Naive thymus-derived CD8-positive, alpha-beta T cell (primary cell): Measurements from ENCODE around the gene PDILT. TPM values are rescaled to one million over a fixed set of nuclear protein-coding genes. Genes with fewer than 3 reads are reported as not detected.
"Not testable (repeated sequence)": the region's sequence is repeated elsewhere in the genome, so short reads cannot be mapped to it uniquely, and the experiment has no call there.

ENCODE experiments used
- ATAC-seq, 2 donors: fragments of 150-1000 bp; cut with Tn5 transposase in 1 of 2; sonication (Bioruptor Pico), chemical (Tn5 transposase) in 1 of 2; 1 replicate in 1 of 2; 2 replicates in 1 of 2; pipeline ENCODE4 v1.10.0; 2021; ENCODE audit warnings: mild to moderate bottlenecking in 2 of 2, moderate library complexity in 2 of 2
- POLR2A ChIA-PET: fragments of 350-600 bp; sonication (Branson Sonifier 250); formaldehyde crosslinking; loops from one replicate; lab custom pipeline; 2021; ENCODE audit warnings: antibody characterized with exemption; lab: Charles Lee
- DNase-seq, 10 donors: peaks; one replicate each; pipeline versions ENCODE4 v3.0.0 to v3.0.0-alpha.2; 2020 to 2022
- H3K27ac Mint-ChIP-seq, 10 donors: one replicate each; pipeline ENCODE4 v1.8.0; 2020 to 2022; ENCODE audit warnings: mild to moderate bottlenecking in 10 of 10, mixed read lengths in 10 of 10, moderate library complexity in 4 of 10, inconsistent platforms in 1 of 10
- H3K27me3 Mint-ChIP-seq, 5 donors: one replicate each; pipeline ENCODE4 v1.8.0; 2021 to 2022; ENCODE audit warnings: mixed read lengths in 5 of 5
- H3K36me3 Mint-ChIP-seq, 3 donors: one replicate each; pipeline ENCODE4 v1.8.0; 2020 to 2022; ENCODE audit warnings: mixed read lengths in 3 of 3, mild to moderate bottlenecking in 2 of 3, inconsistent platforms in 1 of 3
- H3K4me1 Mint-ChIP-seq, 4 donors: one replicate each; pipeline ENCODE4 v1.8.0; 2021 to 2022; ENCODE audit warnings: mixed read lengths in 4 of 4
- H3K4me3 Mint-ChIP-seq, 10 donors: one replicate each; pipeline ENCODE4 v1.8.0; 2020 to 2022; ENCODE audit warnings: mild to moderate bottlenecking in 10 of 10, mixed read lengths in 10 of 10, moderate library complexity in 6 of 10, inconsistent platforms in 1 of 10
- H3K9me3 Mint-ChIP-seq, 9 donors: one replicate each; pipeline ENCODE4 v1.8.0; 2020 to 2022; ENCODE audit warnings: mixed read lengths in 9 of 9, mild to moderate bottlenecking in 3 of 9, inconsistent platforms in 1 of 9, moderate library complexity in 1 of 9
- polyA plus RNA-seq, 3 donors: library from polyadenylated mRNA; unstranded; fragments of 300-500 nt; fragmentation: Illumina TruSeq; gene quantifications; one replicate each; pipeline ENCODE4 v1.2.3, GENCODE V29; 2021
- total RNA-seq, 8 experiments: library from RNA in 2 of 8; stranded (reverse) in 2 of 8; gene quantifications; one replicate each; pipeline ENCODE4 v1.2.3 and lab custom pipeline; 2021 to 2026

PDILT gene
- total and polyA plus RNA-seq, 5 experiments from 2014 or later = not detected

DNA sequence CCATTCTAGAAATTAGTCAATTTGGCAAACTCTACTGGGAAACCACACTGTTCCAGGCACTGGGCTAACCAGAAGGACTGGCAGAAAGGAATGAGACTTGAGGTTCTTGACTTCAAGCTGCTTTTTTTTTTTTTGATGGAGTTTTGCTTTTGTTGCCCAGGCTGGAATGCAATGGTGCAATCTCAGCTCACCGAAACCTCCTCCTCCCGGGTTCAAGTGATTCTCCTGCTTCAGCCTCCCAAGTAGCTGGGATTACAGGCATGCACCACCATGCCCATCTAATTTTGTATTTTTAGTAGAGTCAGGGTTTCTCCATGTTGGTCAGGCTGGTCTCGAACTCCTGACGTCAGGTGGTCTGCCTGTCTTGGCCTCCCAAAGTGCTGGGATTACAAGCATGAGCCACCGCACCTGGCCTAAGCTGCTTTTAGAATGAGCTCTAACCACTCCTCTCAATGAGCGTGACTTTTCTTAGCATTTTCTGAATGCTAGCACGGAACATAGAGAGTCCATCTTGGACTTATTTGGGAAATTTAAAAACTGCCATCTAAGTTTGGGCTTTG, 91.9 kb downstream of the PDILT start:
- peaks cover 0 to 19% (median 2%) of the 10 kb centered on the region in 5 donors for H3K27me3 Mint-ChIP-seq
- H3K4me1 Mint-ChIP-seq, POLR2A ChIA-PET, H3K36me3 Mint-ChIP-seq, H3K27ac Mint-ChIP-seq, ATAC-seq, H3K9me3 Mint-ChIP-seq, DNase-seq, H3K4me3 Mint-ChIP-seq: not testable (repeated sequence)

DNA sequence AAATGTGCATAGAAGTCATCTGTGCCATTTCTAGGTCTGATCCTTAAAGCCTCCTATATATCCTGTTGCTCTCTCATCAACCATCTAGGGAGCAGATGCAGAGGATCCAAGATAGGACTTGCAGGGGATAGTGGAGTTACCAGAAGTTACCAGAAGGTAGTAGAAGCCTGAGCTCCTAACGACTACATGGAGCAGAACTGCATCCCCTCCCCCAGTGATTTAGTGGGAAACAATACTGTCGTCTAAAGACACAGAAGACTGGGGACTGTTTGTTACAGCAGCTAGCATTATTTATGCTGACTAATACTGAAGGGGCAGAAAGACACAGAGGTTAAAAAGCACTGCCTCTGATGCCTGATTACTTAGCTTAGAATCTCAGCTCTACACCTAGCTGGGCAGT, 93.0 kb downstream of the PDILT start:
- POLR2A ChIA-PET = no interaction called here
- Mint-ChIP-seq H3K27ac (no peak overlapping the region), H3K36me3 (no peaks in the 10 kb centered on the region), H3K4me3 (no peak overlapping the region), H3K4me1 (no peaks in the 10 kb centered on the region), H3K9me3 (peaks cover 0 to 10% (median 0%) of the 10 kb centered on the region in 9 donors), H3K27me3 (peaks cover 0 to 20% (median 2%) of the 10 kb centered on the region in 5 donors)
- ATAC-seq (no peak), DNase-seq (no peak)

- no peak overlapping the region for H3K27ac Mint-ChIP-seq
- no peaks in the 10 kb centered on the region for H3K36me3 Mint-ChIP-seq
- peaks cover 0 to 10% (median under 1%) of the 10 kb centered on the region in 9 donors for H3K9me3 Mint-ChIP-seq
- H3K4me1 Mint-ChIP-seq = no peaks in the 10 kb centered on the region
- no peak overlapping the region for H3K4me3 Mint-ChIP-seq
- DNase-seq (no peak), ATAC-seq (no peak)
- peaks cover 0 to 23% (median 4%) of the 10 kb centered on the region in 5 donors for H3K27me3 Mint-ChIP-seq
- POLR2A ChIA-PET = no interaction called here
These were observed 93.8 kb downstream of the PDILT start for GRCh38 chr16:20310421-20311395.

GRCh38 chr16:20309786-20310185, 94.8 kb downstream of the PDILT start:
- peaks cover 0 to 31% (median 5%) of the 10 kb centered on the region in 5 donors for H3K27me3 Mint-ChIP-seq

More at GRCh38 chr16:20309786-20310185, 94.8 kb downstream of the PDILT start:
- Mint-ChIP-seq H3K27ac (no peak overlapping the region), H3K9me3 (peaks cover 0 to 10% (median 4%) of the 10 kb centered on the region in 9 donors), H3K4me1 (no peaks in the 10 kb centered on the region), H3K36me3 (no peaks in the 10 kb centered on the region), H3K4me3 (no peak overlapping the region)
- POLR2A ChIA-PET = no interaction called here
- ATAC-seq (no peak), DNase-seq (no peak)

Other genes starting within 250 kb of the PDILT start
- gene GP2, start 77.2 kb downstream of the PDILT start, total RNA-seq = not detected
- gene GP2, start 77.2 kb downstream of the PDILT start, polyA plus RNA-seq = not detected
- not detected for gene UMOD, start 52.0 kb downstream of the PDILT start, total RNA-seq
- not detected for gene UMOD, start 52.0 kb downstream of the PDILT start, polyA plus RNA-seq
- gene ACSM5, start 4.8 kb upstream of the PDILT start, total RNA-seq = not detected
- not detected for gene ACSM5, start 4.8 kb upstream of the PDILT start, polyA plus RNA-seq
- gene ACSM2A, start 46.8 kb upstream of the PDILT start, total RNA-seq = not detected
- not detected for gene ACSM2A, start 46.8 kb upstream of the PDILT start, polyA plus RNA-seq
- gene ACSM2B, start 171.6 kb upstream of the PDILT start, total RNA-seq = not detected
- gene ACSM2B, start 171.6 kb upstream of the PDILT start, polyA plus RNA-seq = not detected